Pancreas (tissue), 10 donors: ENCODE measurements around the gene CDHR5. TPM values are rescaled to one million over a fixed set of nuclear protein-coding genes. Genes with fewer than 3 reads are reported as not detected.

Experiments used
- ATAC-seq, 4 donors: fragments of 200-7000 bp; cut with Tn5 transposase; one replicate each; pipeline versions ENCODE4 v1.8.0 to v1.9.1; 2020; ENCODE audit warnings: mild to moderate bottlenecking in 4 of 4, moderate library complexity in 4 of 4
- DNase-seq, 6 donors: peaks; one replicate each; pipeline ENCODE4 v3.0.0-alpha.2; 2020
- FAIRE-seq: peaks from 2 replicates; lab custom pipeline; 2012; peaks lifted over from hg19 to GRCh38; lab: Jason Lieb, UNC
- H3K27ac ChIP-seq, 4 donors: fragments of 200-600 bp; sonication (generic); 1 replicate in 3 of 4; 2 replicates in 1 of 4; pipeline versions ENCODE4 v1.5.0 to v1.8.0; 2020
- H3K27me3 ChIP-seq, 4 donors: fragments of 200-600 bp; one replicate each; pipeline ENCODE4 v1.8.0; 2021
- H3K36me3 ChIP-seq, 3 donors: fragments of 200-600 bp; sonication (generic) in 1 of 3; one replicate each; pipeline versions ENCODE4 v1.5.0 to v1.8.0; 2020 to 2021
- H3K4me1 ChIP-seq, 3 donors: fragments of 200-600 bp; one replicate each; pipeline ENCODE4 v1.8.0; 2021
- H3K4me3 ChIP-seq, 4 donors: fragments of 200-600 bp; sonication (generic) in 2 of 4; one replicate each; pipeline versions ENCODE4 v1.5.0 to v1.8.0; 2020 to 2021
- H3K9me3 ChIP-seq, 4 donors: fragments of 200-600 bp; one replicate each; pipeline ENCODE4 v1.8.0; 2021
- CTCF ChIP-seq, 4 donors: fragments of 200-600 bp; sonication (generic) in 3 of 4; IDR thresholded peaks; one replicate each; pipeline versions ENCODE4 v1.5.0 to v1.8.0; 2021; ENCODE audit warnings: antibody characterized with exemption in 4 of 4
- WGBS, 2 donors: extraction: QIAGEN DNeasy Blood & Tissue Kit; methylation state at CpG; one replicate each; pipeline ENCODE4 v1.1.7; 2013; 5-methylcytosine and 5-hydroxymethylcytosine counted together
- intact Hi-C, 3 donors: fragments of 100-400 bp; cut with DNase I; formaldehyde crosslinking; loops; one replicate each; pipeline versions ENCODE4 v1.11.1 to v1.14.2; 2022
- polyA plus RNA-seq, 2 donors: library from polyadenylated mRNA; stranded (reverse); fragments of 200-250 nt; gene quantifications; one replicate each; pipeline ENCODE4 v1.2.3, GENCODE V29; 2013
- total RNA-seq, 6 donors: library from RNA; stranded (reverse); fragmentation: NEBNext Ultra II Directional in 4 of 6; extraction: Animal tissue kit (Norgen Biotek cat#: 25700) in 4 of 6; gene quantifications; one replicate each; pipeline versions ENCODE4 v1.2.1 to v1.2.4, GENCODE V29; 2021 to 2023
- donor health status: healthy with polysubstance abuse.
- donor health status: DM: no; HTN: no; CAD: no; lungs with moderate emphysema.
- donor health status: DM: no; HTN: no; CAD: no.
- donor health status: control.
- donor health status: control.
- donor health status: Bipolar disorder and iron deficiency.
- donor health status: DM: yes; HTN: yes; CAD: no.
- donor health status: DM: no; HTN: no; CAD: no.
- donor health status: DM: no; HTN: no; CAD: no.
- donor health status: DM: yes; HTN: yes; CAD: no.

The CDHR5 gene
- total and polyA plus RNA-seq, 8 donors, result 0.61 to 4.4 (median 1.5) TPM

DNA sequence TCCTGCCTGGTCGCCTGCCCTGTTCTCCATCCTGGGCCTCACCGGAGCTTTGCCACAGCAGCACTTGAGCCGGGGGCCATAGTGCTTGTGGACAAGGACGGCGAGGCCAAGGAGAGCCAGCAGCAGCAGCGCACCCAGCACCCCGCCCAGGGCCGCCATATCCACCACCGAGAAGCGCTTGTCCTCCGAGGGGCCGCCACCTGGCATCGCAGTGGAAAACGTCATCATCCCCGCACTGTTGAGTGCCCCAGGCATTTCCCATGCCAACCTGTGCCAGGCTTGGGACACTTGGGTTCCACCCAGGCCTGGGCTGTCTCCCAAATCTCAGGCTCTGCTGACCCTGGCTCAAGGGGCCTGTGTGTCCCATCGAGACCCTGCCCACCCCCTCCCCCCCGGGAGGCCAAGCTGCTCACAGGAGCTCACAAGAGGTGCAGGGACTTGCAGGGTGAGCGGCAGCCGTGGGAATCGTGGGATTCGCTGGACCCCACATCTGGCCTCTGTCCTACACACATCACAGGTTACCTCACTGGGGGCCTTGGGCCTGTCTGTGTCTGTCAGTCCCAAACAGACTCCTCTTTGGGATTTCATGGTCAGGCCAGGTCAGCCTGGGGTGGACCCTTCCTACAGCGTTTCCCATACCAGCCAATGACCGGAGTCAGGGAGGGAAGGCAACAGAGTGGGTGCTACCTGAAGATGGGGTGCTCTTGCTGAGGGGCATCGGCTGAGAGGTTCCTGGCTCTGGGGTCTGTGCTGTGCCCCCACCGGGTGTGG, 6.7 kb downstream of the CDHR5 start:
- intact Hi-C loops, result no loop called here
- FAIRE-seq, result no peak
- H3K4me3 ChIP-seq, result no peak overlapping the region

GRCh38 chr11:617199-617911, 7.4 kb downstream of the CDHR5 start:
- Histone ChIP-seq H3K4me3 (no peak overlapping the region), H3K27me3 (no peaks in the 10 kb centered on the region), H3K4me1 (peaks cover 0 to 9% (median 7%) of the 10 kb centered on the region in 3 donors), H3K36me3 (peaks cover 0 to 10% (median 8%) of the 10 kb centered on the region in 3 donors), H3K9me3 (no peaks in the 10 kb centered on the region), H3K27ac (no peak overlapping the region)
- no peak for FAIRE-seq
- ATAC-seq, result no peak
- DNase-seq, result peak in 4 of 6 donors; percentile 7 to 81 (median 40)
- TF ChIP-seq CTCF (IDR thresholded peaks at IDR 0.05), result no peak
- 93% methylated on average over 49 to 57 of the region's 57 CpGs for WGBS, 2 donors
- intact Hi-C loops, result no loop called here

More for the DNA sequence above, 6.7 kb downstream of the CDHR5 start:
- TF ChIP-seq CTCF (IDR thresholded peaks at IDR 0.05), result no peak
- Histone ChIP-seq H3K9me3 (no peaks in the 10 kb centered on the region), H3K27me3 (no peaks in the 10 kb centered on the region), H3K27ac (no peak overlapping the region), H3K4me1 (peaks cover 0 to 9% (median 7%) of the 10 kb centered on the region in 3 donors), H3K36me3 (peaks cover 0 to 3% (median 2%) of the 10 kb centered on the region in 3 donors)
- ATAC-seq (no peak), DNase-seq (peak in 4 of 6 donors; percentile 11 to 58 (median 30))
- 95 to 96% methylated on average over 23 to 25 of the region's 25 CpGs for WGBS, 2 donors

DNA sequence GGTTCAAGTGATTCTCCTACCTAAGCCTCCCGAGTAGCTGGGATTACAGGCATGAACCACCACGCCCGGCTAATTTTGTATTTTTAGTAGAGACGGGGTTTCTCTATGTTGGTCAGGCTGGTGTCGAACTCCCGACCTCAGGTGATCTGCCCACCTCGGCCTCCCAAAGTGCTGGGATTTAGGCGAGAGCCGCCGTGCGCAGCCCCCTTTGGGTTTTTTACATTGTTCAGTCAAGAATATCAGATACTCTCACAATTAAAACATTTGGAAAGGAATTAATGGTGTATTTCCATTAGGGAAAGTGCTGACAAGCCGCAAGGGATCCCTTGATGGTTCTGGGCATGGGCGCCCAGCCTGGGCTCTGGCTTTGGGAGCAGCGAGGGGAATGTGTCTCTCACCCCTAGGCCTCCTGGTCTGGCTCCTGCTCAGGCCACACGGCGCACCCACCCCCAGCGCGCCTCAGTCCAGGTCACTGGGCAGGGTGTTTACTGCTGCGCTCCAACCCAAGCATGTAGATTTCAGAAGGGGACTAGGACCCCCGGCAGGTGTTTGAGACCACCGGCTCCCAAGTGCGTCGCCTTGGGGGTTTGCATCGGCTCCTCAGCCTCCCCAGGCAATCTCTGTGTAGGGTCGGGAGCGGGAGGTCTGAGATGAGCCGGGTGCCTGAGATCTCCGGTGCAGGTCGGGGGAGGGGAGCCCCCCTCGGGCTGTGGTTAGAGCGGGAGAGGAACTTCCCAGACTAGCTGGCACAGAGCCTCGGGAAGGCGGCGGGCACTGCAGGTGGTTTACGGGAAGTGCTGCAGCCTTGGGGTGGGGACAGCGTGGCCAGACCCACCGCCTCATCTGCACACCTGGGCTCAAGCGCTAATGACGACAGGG, 8.2 kb downstream of the CDHR5 start:
- Histone ChIP-seq H3K27me3 (no peaks in the 10 kb centered on the region), H3K27ac (peak overlapping the region in 2 of 4 donors; percentile 89 to 91), H3K36me3 (peaks cover 0 to 18% (median 12%) of the 10 kb centered on the region in 3 donors), H3K4me1 (peaks cover 0 to 9% (median 7%) of the 10 kb centered on the region in 3 donors), H3K9me3 (no peaks in the 10 kb centered on the region), H3K4me3 (peak overlapping the region in 1 of 4 donors; percentile 50)
- DNase-seq (peak in 4 of 6 donors; percentile 26 to 69 (median 45)), FAIRE-seq (no peak), ATAC-seq (no peak)
- intact Hi-C loops, result no loop called here
- TF ChIP-seq CTCF (IDR thresholded peaks at IDR 0.05), result no peak
- WGBS, 2 donors, result 88 to 90% methylated on average over 37 to 39 of the region's 39 CpGs

DNA sequence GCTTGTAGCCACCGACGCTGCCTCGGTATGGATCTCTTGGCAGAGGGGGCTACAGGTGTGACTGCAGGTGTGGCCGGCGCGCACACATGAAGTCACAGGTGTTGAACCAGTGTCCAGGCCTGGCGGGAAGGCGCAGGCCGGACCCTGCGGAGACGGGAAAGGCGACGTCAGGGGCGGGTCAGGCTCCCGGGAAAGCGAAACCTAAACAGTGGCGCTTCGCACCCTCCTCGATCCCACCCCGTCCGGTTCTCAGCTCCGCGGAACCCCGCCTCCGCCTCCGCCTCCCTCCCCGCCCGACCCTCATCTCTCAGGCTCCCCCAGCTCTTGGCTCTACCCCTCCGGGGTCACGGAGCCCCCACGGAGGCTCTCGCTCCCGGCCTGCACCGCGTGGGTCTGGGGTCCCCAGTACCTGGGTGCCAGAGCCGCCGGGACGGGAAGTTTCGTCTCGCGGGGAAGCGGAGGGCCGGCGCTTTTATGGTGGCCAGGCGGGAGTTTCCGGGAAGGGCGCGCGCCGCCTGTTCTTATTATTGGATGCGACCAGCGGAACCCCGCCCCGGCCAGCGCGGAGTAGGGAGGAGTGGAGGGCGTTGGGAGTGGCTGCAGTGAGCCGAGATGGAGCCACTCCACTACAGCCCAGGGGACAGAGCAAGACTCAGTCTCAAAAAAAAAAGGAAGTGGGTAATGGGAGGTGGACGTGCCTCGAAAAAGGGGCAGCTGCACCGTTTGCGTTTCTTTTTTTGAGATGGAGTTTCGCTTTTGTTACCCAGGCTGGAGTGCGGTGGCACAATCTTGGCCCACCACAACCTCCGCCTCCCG, 9.0 kb downstream of the CDHR5 start, which contains the start of gene IRF7:
Gene IRF7, minus strand, starts transcription at position 447 of the 816 bp plus-strand sequence. CDS start 586 bp downstream, outside the sequence.
- FAIRE-seq (no peak), ATAC-seq (peak; percentile 82 to 90 (median 86)), DNase-seq (peak; percentile 88 to 94 (median 91))
- peak within 1 kb of the TSS; percentile 29 to 53 (median 50) for H3K4me3 ChIP-seq
- no peaks in the 10 kb centered on the region for H3K9me3 ChIP-seq
- no peak for TF ChIP-seq CTCF (IDR thresholded peaks at IDR 0.05)
- H3K27me3 ChIP-seq, result no peaks in the 10 kb centered on the region
- H3K36me3 ChIP-seq, result peaks cover 0 to 26% (median 12%) of the 10 kb centered on the region in 3 donors
- intact Hi-C loops, result no loop called here
- 25 to 53% methylated on average over 64 to 66 of the region's 66 CpGs for WGBS, 2 donors
- peak within 1 kb of the TSS; percentile 79 to 91 (median 84) for H3K27ac ChIP-seq
- peaks cover 0 to 9% (median 7%) of the 10 kb centered on the region in 3 donors for H3K4me1 ChIP-seq
